Measurements from ENCODE around the gene PPP4R2.
"Not testable (repeated sequence)": the region's sequence is repeated elsewhere in the genome, so short reads cannot be mapped to it uniquely, and the experiment has no call there.

PPP4R2 gene

DNA sequence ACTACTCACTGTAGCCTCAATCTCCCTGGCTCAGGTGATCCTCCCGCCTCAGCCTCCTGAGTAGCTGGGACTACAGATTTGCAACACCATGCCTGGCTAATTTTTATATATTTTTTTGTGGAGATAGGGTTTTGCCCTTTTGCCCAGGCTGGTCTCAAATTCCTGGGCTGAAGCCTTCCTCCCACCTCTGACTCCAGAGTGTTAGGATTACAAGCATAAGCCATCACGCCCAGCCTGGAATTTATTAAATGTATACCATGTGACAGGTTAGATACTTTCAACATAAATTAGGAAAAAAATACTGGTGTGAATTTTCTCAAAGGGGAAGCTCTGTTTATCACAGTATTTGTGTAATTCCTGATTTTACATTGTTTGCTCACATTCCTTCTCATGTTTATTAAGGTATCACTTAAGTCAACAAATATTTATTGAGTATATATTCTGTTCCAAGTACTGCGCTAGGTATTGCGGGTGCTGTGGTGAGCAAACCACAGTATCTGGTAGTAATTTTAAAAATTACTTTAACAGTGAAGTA lies 24.8 kb downstream of the PPP4R2 start:
- no peak for DNase-seq (ENCODE audit: low read depth in 3 of 3, low spot score in 1 of 3)

DNA sequence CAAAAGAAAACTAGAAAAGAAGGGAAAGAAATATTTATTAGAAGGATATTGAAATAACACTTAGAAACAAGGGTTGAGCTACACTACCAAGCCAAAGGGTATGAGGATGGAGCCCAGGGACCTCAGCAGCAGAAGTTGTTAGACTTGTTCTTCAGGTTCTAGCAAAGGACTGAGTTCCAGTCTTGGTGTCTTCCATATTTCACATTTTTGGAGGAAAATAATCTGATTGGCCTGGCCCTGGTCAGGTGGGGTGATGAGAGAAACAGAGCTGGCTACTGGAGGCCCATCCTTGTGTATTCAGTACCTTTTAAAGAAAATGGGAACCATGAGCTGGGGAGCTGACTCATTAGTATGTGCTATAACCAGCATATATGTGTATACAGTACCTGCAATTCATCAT lies 28.2 kb downstream of the PPP4R2 start:
- DNase-seq (ENCODE audit: low read depth in 3 of 3, low spot score in 1 of 3) = no peak

DNA sequence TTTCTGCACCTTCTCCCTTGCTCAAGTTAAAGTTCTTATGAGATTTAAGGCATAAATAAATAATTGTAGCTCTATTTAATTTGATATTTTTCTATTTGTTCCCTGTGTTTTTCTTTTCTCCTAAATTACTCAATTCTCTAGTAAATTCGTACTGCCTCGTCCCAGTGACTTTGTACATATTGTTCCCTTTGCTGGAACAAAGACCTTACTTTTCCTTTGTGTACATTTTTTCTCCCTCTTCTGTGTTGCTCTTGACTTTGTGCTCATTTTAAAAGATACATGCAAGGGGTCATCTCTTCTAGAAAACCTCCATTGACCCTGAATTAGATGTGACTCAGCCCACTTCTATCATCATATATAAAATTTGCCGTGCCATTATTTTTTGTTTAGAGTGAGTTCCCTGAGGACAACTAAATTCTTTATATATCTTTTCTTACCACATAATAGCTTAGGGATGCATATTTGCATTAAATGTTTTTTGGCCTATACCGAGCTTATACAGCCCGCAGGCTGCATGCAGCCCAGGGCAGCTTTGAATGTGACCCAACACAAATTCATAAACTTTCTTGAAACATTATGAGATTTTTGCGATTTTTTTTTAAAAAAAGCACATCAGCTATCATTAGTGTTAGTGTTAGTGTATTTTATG lies 29.6 kb downstream of the PPP4R2 start:
- DNase-seq (ENCODE audit: low read depth in 3 of 3, low spot score in 1 of 3) = no peak

DNA sequence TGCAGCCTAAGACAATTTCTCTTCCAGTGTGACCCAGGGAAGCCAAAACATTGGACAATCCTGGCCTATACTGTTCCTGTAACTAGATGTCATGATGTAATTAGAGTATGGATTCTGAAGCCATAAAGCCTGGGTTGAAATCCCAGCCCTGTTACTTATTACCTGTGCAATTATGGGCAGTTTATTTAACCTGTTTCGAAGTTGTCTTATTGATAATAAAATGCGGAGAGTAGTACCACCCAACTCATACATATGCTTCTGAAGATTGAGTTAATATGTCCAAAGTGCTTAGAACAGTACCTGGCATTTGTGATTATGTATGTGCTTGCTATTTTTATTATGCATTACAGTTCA lies 30.1 kb downstream of the PPP4R2 start:
- DNase-seq (ENCODE audit: low read depth in 3 of 3, low spot score in 1 of 3) = no peak

DNA sequence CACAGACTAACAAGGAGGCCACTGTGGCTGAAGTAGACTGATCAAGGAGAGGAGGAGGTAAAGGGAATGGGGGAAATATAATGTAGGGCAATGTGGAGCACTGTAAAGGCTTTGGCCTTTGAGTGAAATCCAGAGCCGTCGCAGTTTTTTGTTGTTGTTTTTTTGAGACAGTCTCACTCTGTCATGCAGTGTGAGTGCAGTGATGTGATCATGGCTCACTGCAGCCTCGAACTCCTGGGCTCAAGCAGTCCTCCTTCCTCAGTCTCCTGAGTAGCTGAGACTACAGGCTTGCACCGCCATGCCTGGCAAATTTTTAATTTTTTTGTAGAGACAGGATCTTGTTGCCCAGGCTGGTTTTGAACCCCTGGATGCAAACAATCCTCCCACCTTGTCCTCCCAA lies 32.2 kb downstream of the PPP4R2 start:
- DNase-seq (ENCODE audit: low read depth in 3 of 3, low spot score in 1 of 3) = no peak

DNA sequence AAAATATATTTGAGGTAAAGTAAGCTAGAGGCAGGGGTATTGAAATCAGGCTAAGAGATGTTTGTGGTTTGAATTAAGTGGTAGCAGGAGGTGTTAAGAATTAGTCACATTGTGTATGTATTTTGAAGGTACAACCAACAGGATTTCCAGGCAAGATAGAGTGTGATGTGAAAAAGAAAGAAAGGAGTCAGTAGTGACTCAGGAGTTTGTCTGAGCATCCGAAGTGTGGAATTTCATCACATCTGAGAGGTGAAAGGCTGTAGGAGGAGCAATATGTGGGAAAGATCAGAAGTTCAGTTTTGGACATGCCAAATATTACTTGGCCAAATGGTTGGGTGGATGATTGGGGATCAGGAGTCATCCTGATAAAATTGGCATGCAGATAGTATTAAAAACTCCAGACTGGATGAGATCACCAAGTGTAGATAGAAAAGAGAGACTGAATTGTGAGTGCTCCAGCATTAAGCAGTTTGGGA lies 32.7 kb downstream of the PPP4R2 start:
- DNase-seq (ENCODE audit: low read depth in 3 of 3, low spot score in 1 of 3) = no peak

DNA sequence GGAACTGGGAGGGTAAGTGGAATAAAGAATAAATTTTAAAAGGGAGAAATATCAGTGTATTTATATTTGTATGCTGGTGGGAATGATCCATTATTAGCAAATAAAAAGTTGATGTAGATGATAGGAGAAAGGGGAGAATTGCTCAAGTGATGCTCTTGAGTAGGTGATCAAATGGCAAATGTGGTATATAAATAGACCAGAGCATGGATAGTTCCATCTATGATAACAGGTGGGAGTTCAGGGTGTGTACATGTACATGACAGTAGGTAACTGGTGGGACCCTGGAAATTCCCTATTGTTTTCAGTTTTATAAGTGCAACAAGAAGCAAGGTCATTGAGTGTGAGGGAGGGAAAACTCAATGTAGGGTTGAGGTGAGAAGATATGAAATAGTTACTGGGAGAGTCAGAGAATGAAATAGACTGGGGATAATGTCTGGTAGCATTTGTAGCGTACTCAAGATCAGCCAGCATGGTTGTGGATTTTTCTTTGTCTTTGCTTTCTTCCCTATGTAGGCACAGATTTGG lies 33.5 kb downstream of the PPP4R2 start:
- DNase-seq (ENCODE audit: low read depth in 3 of 3, low spot score in 1 of 3) = no peak

DNA sequence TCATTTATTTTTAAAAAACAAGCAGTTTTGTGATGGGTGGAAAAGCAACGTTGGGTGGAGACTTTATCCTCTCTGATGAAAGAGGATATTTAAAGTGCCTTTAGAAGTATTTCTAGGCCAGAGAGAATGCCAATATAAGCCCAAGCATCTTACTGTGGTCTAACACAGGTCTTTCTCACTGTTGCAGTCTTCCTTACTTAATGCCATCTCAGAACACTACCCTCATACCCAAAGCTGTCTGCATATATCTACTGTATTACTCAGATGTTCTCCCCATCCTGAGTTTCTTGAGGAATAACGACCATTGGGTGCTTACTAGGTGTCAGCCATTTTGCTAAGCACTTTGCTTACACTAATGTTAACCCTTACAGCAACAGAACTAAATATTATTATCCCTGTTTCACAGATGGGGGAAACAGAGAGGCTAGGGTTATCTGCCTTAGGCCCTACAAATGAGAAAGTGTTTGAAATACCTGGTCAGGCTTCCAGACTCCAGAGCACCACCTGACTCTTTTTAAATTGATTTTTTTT lies 35.0 kb downstream of the PPP4R2 start:
- DNase-seq (ENCODE audit: low read depth in 3 of 3, low spot score in 1 of 3) = no peak

DNA sequence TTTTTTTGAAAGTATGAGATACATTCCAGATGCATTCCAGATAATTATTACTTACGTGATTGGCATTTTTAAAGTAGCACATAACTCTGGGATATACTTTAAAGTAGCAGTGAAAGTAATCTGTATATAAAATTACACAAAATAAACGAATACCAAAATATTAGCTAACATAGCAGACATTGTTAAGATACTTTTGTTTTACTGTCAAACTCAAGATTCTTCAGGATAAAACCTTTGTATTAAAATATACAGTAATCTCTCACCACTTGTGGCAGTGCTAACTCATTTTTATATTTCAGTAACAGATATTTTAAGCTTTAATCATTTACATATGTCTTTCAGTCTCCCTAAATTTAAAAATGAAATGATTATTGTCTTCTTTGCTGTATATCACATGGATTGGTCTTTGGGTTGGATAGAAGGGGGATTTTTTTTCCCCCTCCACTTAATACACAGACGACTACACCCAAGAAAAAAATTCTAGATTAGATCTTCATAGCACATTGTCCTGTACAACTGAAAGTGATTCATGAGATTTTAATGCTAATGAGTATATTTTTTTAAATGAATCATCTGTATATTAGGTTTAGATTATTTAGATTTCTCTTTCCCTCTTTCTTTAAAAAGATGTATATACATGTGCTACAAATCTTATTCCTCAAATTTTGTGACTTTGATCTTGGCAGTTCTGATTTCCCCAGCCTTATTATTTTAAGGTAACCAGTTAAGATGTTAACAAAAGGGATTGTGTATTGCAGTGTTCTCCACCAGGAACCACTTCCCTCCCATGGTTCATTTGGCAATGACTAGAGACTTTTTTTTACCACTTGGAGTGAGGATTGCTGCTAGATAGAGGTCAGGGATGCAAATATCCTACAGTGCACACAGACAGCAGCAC lies 40.3 kb downstream of the PPP4R2 start:
- no peak for DNase-seq (ENCODE audit: low read depth in 3 of 3, low spot score in 1 of 3)

DNA sequence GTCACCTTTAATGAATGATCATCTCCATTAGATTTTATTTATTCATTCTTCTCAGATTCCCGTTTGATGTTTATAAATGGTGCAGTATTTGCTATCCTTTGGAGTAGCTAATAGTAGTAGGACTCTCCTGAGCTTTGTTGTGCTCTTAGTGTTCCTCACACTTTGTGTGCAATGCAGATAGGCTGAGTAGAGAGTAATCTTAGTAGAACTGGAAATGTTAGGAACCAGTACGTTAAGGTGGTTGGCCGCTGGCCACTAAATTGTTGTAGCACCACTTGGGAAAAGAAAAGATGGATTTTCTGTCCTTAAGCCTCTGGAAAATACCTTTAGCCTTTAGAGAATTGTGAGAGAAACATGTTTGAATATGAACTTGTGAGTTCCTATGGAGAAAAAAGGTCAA lies 44.9 kb downstream of the PPP4R2 start:
- DNase-seq (ENCODE audit: low read depth in 3 of 3, low spot score in 1 of 3) = no peak

DNA sequence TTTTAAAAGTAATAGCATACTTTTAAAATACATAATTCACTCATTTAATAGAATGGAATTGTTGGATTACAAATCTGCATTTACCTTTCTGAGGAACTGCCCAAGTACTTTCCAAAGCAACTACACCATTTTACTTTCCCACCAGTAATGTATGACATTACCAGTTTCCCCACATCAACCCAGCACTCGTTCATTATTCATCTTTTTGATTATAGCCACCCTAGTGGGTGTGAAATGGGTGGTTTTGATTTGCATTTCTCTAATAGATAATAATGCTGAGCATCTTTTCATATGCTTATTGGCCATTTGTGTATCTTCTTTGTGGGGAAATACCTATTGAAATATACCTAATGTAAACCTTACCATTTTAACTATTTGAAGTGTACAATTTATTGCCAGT lies 46.8 kb downstream of the PPP4R2 start:
- no peak for DNase-seq (ENCODE audit: low read depth in 3 of 3, low spot score in 1 of 3)

DNA sequence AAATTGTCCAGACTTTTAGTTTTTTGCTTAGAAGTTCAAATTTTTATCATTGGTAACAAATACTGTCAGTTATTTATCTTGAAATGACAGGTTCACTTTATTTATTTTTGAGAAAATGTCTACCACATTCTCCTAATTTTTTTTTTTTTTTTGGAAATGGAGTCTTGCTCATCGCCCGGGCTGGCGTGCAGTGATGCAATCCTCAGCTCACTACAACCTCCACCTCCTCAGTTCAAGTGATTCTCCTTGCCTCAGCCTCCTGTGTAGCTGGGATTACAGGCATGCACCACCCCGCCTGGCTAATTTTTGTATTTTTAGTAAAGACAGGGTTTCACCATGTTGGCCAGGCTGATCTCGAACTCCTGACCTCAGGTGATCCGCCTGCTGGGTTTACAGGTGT lies 48.8 kb downstream of the PPP4R2 start:
- no peak for DNase-seq (ENCODE audit: low read depth in 3 of 3, low spot score in 1 of 3)

DNA sequence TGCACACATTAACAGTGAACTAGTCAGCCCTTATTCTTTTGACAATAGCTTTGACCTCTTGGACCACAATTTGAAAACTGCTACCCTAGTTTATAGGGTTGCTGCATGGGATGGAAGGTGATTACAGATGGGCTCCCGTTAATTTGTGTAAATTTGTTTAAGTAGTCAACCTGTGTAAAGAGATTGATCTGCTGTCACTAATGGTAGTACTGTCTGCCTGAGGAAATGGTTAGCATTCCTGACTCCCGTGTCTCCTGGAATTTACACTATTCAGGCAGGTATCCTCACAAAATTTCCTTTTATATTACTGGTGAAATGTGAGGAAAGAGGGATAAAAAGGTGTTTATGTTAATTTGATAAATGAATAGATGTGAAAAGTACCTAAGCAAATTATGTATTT lies 49.6 kb downstream of the PPP4R2 start:
- no peak for DNase-seq (ENCODE audit: low read depth in 3 of 3, low spot score in 1 of 3)

DNA sequence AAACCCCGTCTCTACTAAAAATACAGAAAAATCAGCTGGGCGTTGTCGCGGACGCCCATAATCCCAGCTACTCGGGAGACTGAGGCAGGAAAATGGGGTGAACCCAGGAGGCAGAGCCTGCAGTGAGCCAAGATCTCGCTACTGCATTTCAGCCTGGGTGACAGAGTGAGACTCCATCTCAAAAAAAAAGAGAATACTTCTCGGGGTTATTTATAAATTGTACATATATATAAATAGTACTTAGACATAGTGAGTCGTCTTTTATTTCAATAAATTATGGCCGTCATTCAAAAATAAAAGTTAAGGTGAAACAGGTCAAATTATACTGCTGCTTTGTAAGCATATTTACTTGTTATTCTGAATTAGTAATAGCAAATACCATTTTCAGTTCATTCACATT lies 52.7 kb downstream of the PPP4R2 start:
- no peak for DNase-seq (ENCODE audit: low read depth in 3 of 3, low spot score in 1 of 3)

DNA sequence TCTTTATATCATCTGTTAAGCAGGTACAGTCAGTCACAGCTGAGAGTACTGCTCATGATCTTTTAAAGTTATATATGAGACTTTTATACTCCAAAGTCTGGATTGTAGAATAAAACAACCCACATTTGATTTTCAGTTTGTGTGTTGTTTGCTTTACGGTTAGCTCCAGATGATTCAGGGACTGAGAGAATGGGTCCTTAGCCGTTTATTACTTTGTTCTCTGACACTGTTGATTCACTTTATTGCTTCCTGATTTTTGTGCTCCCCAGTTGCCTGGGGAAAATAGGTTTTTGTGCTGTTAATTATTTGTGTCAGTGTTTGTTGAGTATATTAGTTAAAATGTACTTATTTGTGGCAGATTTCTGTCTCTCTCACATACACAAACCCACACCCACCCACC lies 56.2 kb downstream of the PPP4R2 start:
- no peak for DNase-seq (ENCODE audit: low read depth in 3 of 3, low spot score in 1 of 3)

DNA sequence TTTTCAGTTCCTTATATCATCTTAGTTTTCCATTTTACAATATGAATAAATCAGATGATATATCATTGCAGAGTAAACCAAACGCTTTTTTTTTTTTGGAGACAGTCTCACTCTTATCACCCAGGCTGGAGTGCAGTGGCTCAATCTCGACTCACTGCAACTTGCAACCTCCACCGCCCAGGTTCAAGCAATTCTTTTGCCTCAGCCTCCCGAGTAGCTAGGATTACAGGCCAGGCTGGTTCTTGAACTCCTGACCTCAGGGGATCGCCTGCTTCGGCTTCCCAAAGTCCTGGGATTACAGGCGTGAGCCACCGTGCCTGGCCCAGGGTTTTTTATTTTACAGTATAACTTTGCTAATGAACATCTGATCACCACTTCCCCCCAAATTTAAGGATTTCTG lies 59.0 kb downstream of the PPP4R2 start:
- DNase-seq (ENCODE audit: low read depth in 3 of 3, low spot score in 1 of 3) = no peak

DNA sequence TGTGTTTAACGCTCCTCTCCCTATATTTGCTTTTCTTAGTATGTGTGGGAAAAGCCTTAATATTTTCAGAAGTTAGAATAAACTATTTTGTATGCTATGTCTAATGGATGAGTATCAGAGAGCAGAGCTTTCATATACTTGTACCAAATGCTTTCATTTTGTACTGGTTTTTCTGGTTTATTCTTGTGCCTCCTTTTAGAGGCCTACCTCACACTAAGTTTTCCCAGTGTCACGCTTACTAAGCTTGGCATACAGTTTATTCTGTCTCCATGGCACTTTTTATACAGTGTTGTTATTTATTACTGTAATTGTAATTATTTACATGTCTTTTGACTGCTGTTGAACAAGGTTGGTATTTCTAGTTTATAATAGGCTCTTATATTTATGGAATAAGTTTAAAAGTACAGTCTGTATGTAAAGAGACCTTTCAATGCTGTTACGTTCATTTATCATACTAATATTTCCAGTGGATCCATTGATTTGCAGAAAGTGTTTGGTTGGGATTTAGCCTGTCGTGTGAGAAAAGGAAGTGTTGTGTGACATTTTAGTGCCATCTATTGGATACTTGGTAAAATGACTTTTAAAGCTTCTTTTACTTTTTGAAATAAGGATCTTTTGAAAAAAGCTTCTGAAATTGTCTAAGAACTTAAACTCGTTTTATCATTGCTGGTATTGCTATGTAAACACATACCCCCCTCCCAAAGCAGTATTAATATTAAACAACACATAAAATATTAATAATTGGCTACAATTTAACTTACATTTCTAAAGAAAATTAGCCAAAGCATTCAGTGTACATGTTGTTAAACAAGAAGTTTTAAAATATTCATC lies 59.6 kb downstream of the PPP4R2 start:
- no peak for DNase-seq (ENCODE audit: low read depth in 3 of 3, low spot score in 1 of 3)

DNA sequence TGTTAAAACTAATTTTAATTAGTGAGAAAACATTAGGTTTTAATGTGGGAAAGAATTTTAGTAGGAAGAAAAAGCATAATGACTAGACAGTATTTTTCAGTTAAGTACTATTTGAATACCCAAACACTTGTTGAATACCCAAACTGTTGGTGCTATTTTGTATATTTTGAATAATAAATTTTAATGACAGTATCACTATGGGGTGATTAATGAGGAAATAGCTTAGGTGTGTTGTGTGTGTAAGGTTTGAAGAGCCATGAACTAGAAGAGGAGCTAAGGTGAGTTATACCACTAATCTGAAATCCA lies 60.2 kb downstream of the PPP4R2 start:
- DNase-seq (ENCODE audit: low read depth in 3 of 3, low spot score in 1 of 3) = no peak

DNA sequence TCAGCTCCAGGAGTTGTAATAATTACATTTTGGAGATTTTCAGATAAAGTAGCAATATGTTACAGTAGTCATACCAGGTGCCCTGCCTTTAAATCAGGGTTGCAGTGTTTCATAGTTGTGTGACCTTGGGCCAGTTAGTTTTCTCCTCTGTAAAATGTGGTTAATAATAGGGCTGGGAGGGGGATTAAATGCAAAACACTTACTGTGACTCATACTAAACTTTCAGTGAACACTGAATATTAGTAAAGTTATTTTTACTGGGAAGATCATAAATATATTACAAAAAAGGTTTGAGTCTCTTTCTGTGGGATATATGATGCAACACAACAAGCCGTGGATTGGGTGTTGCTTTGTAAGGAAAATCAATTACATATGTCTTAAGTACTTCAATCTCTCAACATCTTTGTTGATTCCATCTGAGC lies 63.7 kb downstream of the PPP4R2 start:
- DNase-seq (ENCODE audit: low read depth in 3 of 3, low spot score in 1 of 3) = no peak

DNA sequence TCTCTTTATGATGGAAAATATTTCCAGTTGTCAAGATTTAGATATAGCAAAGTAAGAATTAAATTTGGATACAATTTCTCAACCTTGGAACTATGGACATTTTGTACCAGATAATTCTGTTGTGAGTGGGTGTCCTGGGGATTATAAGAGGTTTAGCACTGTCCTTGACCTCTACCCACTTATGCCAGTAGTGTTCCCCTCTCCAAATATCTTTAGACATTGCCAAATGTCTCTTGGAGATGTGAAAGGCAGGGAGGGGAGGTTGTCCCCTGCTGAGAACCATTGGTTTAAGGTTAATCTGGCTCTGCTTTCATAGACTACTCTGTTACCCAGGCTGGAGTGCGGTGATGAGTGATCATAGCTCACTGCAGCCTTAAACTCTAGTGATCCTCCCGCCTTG lies 64.8 kb downstream of the PPP4R2 start, which contains the start of gene EBLN2:
EBLN2 (plus strand) TSS at position 244 of the 400 bp plus-strand sequence. CDS start 423 bp downstream, outside the sequence.
- no peak for DNase-seq (ENCODE audit: low read depth in 3 of 3, low spot score in 1 of 3)

DNA sequence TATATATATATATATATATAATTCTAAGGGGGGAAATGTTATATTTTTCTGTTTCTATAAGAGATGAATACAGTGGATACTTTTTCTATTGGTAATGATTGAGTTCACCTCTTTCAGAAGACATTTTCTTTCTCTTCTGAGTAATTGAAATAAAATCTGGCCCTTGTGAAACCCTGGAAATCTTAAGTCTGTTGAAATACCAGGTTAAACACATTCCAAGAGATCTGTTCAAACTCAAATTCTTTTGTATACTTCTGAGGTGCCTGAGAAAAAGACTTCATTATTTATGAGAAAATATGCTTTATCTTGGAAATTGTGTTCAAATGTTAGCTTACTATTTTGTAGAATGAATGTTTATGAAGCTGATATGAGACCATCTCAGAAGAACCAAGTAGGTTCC lies 69.6 kb downstream of the PPP4R2 start:
- DNase-seq (ENCODE audit: low read depth in 3 of 3, low spot score in 1 of 3) = not testable (repeated sequence)

Data from stimulated activated CD4-positive, alpha-beta T cell treated with anti-CD3 and anti-CD28 coated beads, TNF-alpha, amount 100 ng/mL, for 1 hour (primary cell).